Panc1 (cell line): ENCODE results near the gene C11orf52. TPM values are rescaled to one million over a fixed set of nuclear protein-coding genes. Genes with fewer than 3 reads are reported as not detected.

Experiments
- ATAC-seq: fragments of 200-7000 bp; cut with Tn5 transposase; 2 replicates; pipeline ENCODE4 v1.9.1; 2020; ENCODE audit warnings: mild to moderate bottlenecking, moderate library complexity
- BruUV-seq: library from RNA; stranded (reverse); fragments of 400-500 nt; replicated peaks from 2 replicates; lab custom pipeline; 2021; lab: Mats Ljungman, UMichigan
- CTCF ChIA-PET: fragments of 300-600 bp; sonication (Branson Sonifier 250); formaldehyde crosslinking; loops from one replicate; lab custom pipeline; 2022; ENCODE audit warnings: antibody characterized with exemption; lab: Charles Lee
- POLR2A ChIA-PET: fragments of 300-600 bp; sonication (Branson Sonifier 250); formaldehyde crosslinking; loops from one replicate; lab custom pipeline; 2022; ENCODE audit warnings: antibody characterized with exemption; lab: Charles Lee
- DNase-seq: peaks from one replicate; pipeline ENCODE4 v3.0.0-alpha.2; 2010; ENCODE audit warnings: low read depth, low spot score
- H3K27ac ChIP-seq: 2 replicates; pipeline ENCODE4 v1.5.1; 2011; ENCODE audit warnings: mild to moderate bottlenecking, low read length, inconsistent platforms
- H3K27me3 ChIP-seq: fragments of 200-500 bp; sonication (Bioruptor generic); 2 replicates; pipeline ENCODE4 v1.6.0; 2014; ENCODE audit warnings: low read length, inconsistent platforms; ENCODE audit not compliant: control insufficient read depth, insufficient read depth
- H3K36me3 ChIP-seq: fragments of 200-500 bp; sonication (Bioruptor generic); 2 replicates; pipeline ENCODE4 v1.5.1; 2014; ENCODE audit warnings: inconsistent platforms, mild to moderate bottlenecking, low read length, moderate library complexity; ENCODE audit not compliant: control insufficient read depth, insufficient read depth
- H3K4me1 ChIP-seq: 2 replicates; pipeline ENCODE4 v1.5.1; 2011; ENCODE audit warnings: inconsistent platforms, mild to moderate bottlenecking, low read length, moderate library complexity; ENCODE audit not compliant: control insufficient read depth, insufficient read depth
- H3K4me3 ChIP-seq, 2 experiments: 2 replicates each; pipeline ENCODE4 v1.5.1; 2011 to 2012; ENCODE audit warnings: low read depth in 2 of 2, low read length in 2 of 2, mild to moderate bottlenecking in 2 of 2, inconsistent platforms in 1 of 2, moderate library complexity in 1 of 2
- H3K9me3 ChIP-seq: fragments of 200-500 bp; sonication (Bioruptor generic); 2 replicates; pipeline ENCODE4 v1.5.1; 2014; ENCODE audit warnings: low read depth, mild to moderate bottlenecking, inconsistent platforms, low read length, moderate library complexity; ENCODE audit not compliant: control insufficient read depth, insufficient read depth
- POLR2AphosphoS5 ChIP-seq: IDR thresholded peaks from 2 replicates; pipeline ENCODE4 v1.6.1; 2012; ENCODE audit warnings: mild to moderate bottlenecking, low read depth, low read length, moderate library complexity
- SIN3A ChIP-seq: IDR thresholded peaks from 2 replicates; pipeline ENCODE4 v1.6.1; 2012; ENCODE audit warnings: low read depth, mild to moderate bottlenecking, low read length, moderate library complexity, borderline replicate concordance; ENCODE audit not compliant: insufficient read depth
- TCF7L2 ChIP-seq: IDR thresholded peaks from 2 replicates; pipeline ENCODE4 v1.6.1; 2011; ENCODE audit warnings: mild to moderate bottlenecking, low read depth, low read length, inconsistent platforms
- in situ Hi-C: cut with HindIII; loops from 2 replicates; pipeline ENCODE4 v1.10.0; 2016; ENCODE audit warnings: low sequenced_read_pairs, low pct_unique_long_range_greater_than_20kb
- intact Hi-C: fragments of 100-400 bp; cut with micrococcal nuclease; formaldehyde crosslinking; loops from one replicate; pipeline ENCODE4 v1.10.0; 2022; ENCODE audit not compliant: unreplicated experiment
- total RNA-seq: library from RNA; stranded (reverse); gene quantifications from one replicate; pipeline ENCODE4 v1.2.1, GENCODE V29; 2021; ENCODE audit not compliant: unreplicated experiment
- TF ChIP-seq, protein P1 (sequence below), 2 experiments: IDR thresholded peaks; 2 replicates each; pipeline ENCODE4 v1.6.1; 2011 to 2012; ENCODE audit warnings: low read depth in 2 of 2, control low read depth in 1 of 2, low read length in 1 of 2, mild to moderate bottlenecking in 1 of 2, moderate library complexity in 1 of 2; ENCODE audit not compliant: insufficient read depth in 1 of 2
- TF ChIP-seq, protein P2 (sequence below): fragments of 450-650 bp; IDR thresholded peaks from 2 replicates; pipeline ENCODE4 v1.5.1; 2017; ENCODE audit warnings: mild to moderate bottlenecking

The C11orf52 gene
- total RNA-seq, 1 experiment from 2014 or later: not detected

DNA sequence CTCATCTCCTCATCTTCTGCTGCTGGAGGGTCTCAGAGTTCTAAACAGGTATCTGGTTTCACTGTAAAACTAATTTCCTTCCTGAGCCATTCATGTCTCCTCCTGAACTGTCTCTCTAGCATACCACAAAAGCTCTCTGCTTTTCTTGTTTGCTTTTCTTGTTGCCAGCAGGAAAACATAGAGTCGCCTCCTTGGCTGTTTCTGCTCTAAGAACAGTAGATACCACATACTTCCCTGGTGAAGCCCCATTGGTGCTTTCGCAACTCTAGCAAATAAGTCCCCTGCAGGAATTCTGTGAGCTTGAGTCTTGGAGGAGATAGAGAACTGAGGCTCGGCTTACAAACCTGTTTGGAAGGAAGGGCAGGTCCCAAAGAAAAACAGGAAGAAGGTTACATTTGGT lies 25.4 kb downstream of the C11orf52 start:
- DNase-seq: no peak
- no TSS peak for BruUV-seq
- H3K36me3 ChIP-seq: no peaks in the 10 kb centered on the region
- H3K4me3 ChIP-seq: no peak overlapping the region
- no peak for ATAC-seq
- ChIA-PET CTCF (interaction anchor here (0.6 kb wide), 1 partner anchor 55 kb away, joined by 3 read pairs; no protein-coding TSS in a partner anchor), POLR2A (no interaction called here)
- intact Hi-C loops: no loop called here
- no peaks in the 10 kb centered on the region for H3K27me3 ChIP-seq
- H3K9me3 ChIP-seq: no peaks in the 10 kb centered on the region
- H3K27ac ChIP-seq: no peak overlapping the region
- no peak for TF ChIP-seq POLR2AphosphoS5
- TF ChIP-seq, protein P1, sequence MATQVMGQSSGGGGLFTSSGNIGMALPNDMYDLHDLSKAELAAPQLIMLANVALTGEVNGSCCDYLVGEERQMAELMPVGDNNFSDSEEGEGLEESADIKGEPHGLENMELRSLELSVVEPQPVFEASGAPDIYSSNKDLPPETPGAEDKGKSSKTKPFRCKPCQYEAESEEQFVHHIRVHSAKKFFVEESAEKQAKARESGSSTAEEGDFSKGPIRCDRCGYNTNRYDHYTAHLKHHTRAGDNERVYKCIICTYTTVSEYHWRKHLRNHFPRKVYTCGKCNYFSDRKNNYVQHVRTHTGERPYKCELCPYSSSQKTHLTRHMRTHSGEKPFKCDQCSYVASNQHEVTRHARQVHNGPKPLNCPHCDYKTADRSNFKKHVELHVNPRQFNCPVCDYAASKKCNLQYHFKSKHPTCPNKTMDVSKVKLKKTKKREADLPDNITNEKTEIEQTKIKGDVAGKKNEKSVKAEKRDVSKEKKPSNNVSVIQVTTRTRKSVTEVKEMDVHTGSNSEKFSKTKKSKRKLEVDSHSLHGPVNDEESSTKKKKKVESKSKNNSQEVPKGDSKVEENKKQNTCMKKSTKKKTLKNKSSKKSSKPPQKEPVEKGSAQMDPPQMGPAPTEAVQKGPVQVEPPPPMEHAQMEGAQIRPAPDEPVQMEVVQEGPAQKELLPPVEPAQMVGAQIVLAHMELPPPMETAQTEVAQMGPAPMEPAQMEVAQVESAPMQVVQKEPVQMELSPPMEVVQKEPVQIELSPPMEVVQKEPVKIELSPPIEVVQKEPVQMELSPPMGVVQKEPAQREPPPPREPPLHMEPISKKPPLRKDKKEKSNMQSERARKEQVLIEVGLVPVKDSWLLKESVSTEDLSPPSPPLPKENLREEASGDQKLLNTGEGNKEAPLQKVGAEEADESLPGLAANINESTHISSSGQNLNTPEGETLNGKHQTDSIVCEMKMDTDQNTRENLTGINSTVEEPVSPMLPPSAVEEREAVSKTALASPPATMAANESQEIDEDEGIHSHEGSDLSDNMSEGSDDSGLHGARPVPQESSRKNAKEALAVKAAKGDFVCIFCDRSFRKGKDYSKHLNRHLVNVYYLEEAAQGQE (IDR thresholded peaks at IDR 0.05; ENCODE audit: insufficient read depth in 1 of 2, low read depth in 2 of 2, low read length in 1 of 2): no peak
- TF ChIP-seq, protein P2, sequence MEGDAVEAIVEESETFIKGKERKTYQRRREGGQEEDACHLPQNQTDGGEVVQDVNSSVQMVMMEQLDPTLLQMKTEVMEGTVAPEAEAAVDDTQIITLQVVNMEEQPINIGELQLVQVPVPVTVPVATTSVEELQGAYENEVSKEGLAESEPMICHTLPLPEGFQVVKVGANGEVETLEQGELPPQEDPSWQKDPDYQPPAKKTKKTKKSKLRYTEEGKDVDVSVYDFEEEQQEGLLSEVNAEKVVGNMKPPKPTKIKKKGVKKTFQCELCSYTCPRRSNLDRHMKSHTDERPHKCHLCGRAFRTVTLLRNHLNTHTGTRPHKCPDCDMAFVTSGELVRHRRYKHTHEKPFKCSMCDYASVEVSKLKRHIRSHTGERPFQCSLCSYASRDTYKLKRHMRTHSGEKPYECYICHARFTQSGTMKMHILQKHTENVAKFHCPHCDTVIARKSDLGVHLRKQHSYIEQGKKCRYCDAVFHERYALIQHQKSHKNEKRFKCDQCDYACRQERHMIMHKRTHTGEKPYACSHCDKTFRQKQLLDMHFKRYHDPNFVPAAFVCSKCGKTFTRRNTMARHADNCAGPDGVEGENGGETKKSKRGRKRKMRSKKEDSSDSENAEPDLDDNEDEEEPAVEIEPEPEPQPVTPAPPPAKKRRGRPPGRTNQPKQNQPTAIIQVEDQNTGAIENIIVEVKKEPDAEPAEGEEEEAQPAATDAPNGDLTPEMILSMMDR: no peak
- no peak for TF ChIP-seq SIN3A
- no peak for TF ChIP-seq TCF7L2
- in situ Hi-C loops: no loop called here
- peaks cover under 1% of the 10 kb centered on the region; the same call in 1 of the 2 replicates for H3K4me1 ChIP-seq

- POLR2A ChIA-PET: no interaction called here
- H3K4me3 ChIP-seq: no peak overlapping the region
- ATAC-seq: no peak
- intact Hi-C loops (no loop called here), in situ Hi-C loops (no loop called here)
- H3K9me3 ChIP-seq: no peaks in the 10 kb centered on the region
- no peaks in the 10 kb centered on the region for H3K4me1 ChIP-seq
- H3K36me3 ChIP-seq: no peaks in the 10 kb centered on the region
- H3K27ac ChIP-seq: no peak overlapping the region
- no peaks in the 10 kb centered on the region for H3K27me3 ChIP-seq
- CTCF ChIA-PET: interaction anchor here (0.6 kb wide), 1 partner anchor 56 kb away, joined by 3 read pairs; no protein-coding TSS in a partner anchor
- TF ChIP-seq SIN3A (no peak), POLR2AphosphoS5 (no peak)
- TF ChIP-seq, protein P1 (IDR thresholded peaks at IDR 0.05; ENCODE audit: insufficient read depth in 1 of 2, low read depth in 2 of 2, low read length in 1 of 2): no peak
- no TSS peak for BruUV-seq
- DNase-seq: no peak
Measured at GRCh38 chr11:111944651-111945051, 25.9 kb downstream of the C11orf52 start.
